HG02571 (cell line): Measurements from ENCODE around the gene TNIK.
A peak's percentile ranks its signal among the peaks of the same experiment; 100 is the strongest.

Source experiments
- ATAC-seq: cut with Tn5 transposase; IDR thresholded peaks from one replicate; pipeline ENCODE4 v1.9.1; 2021; ENCODE audit warnings: mild to moderate bottlenecking, moderate library complexity; ENCODE audit not compliant: unreplicated experiment

TNIK gene

GRCh38 chr3:171177056-171177455 is 283.1 kb downstream of the TNIK start:
- ATAC-seq, result no peak

GRCh38 chr3:171176244-171176933 is 283.8 kb downstream of the TNIK start:
- no peak for ATAC-seq

- ATAC-seq, result no peak
Measured at GRCh38 chr3:171175741-171176234, 284.4 kb downstream of the TNIK start.

- ATAC-seq, result no peak
Measured at GRCh38 chr3:171173736-171174135, 286.5 kb downstream of the TNIK start.

- no peak for ATAC-seq
Measured at GRCh38 chr3:171172070-171172469, 288.1 kb downstream of the TNIK start.

- ATAC-seq, result no peak
Measured at GRCh38 chr3:171169866-171170265, 290.3 kb downstream of the TNIK start.

- no peak for ATAC-seq
Measured at GRCh38 chr3:171169443-171169842, 290.8 kb downstream of the TNIK start.

GRCh38 chr3:171168551-171168950 is 291.7 kb downstream of the TNIK start:
- ATAC-seq, result no peak

GRCh38 chr3:171168086-171168485 is 292.1 kb downstream of the TNIK start:
- no peak for ATAC-seq

GRCh38 chr3:171165983-171166382 is 294.2 kb downstream of the TNIK start:
- peak; percentile 45 for ATAC-seq

- ATAC-seq, result peak; percentile 47
Measured at GRCh38 chr3:171165499-171165921, 294.7 kb downstream of the TNIK start.

- ATAC-seq, result no peak
Measured at GRCh38 chr3:171164067-171164465, 296.1 kb downstream of the TNIK start.

- no peak for ATAC-seq
Measured at GRCh38 chr3:171163101-171164066, 296.8 kb downstream of the TNIK start.

GRCh38 chr3:171160325-171160724 is 299.9 kb downstream of the TNIK start:
- ATAC-seq, result no peak

GRCh38 chr3:171159822-171160157 is 300.4 kb downstream of the TNIK start:
- no peak for ATAC-seq

- ATAC-seq, result no peak
Measured at GRCh38 chr3:171159024-171159821, 301.0 kb downstream of the TNIK start.

- ATAC-seq, result no peak
Measured at GRCh38 chr3:171157980-171158379, 302.2 kb downstream of the TNIK start.

- no peak for ATAC-seq
Measured at GRCh38 chr3:171157286-171157685, 302.9 kb downstream of the TNIK start.

- no peak for ATAC-seq
Measured at GRCh38 chr3:171156401-171157010, 303.7 kb downstream of the TNIK start.

GRCh38 chr3:171155122-171155700 is 305.0 kb downstream of the TNIK start:
- ATAC-seq, result no peak
